HFFc6 (cell line): Measurements from ENCODE around the gene HDGFL3. TPM values are rescaled to one million over a fixed set of nuclear protein-coding genes. Genes with fewer than 3 reads are reported as not detected.

Source experiments
- DNase-seq: peaks from one replicate; pipeline ENCODE4 v3.0.0-alpha.2; 2018
- H3K27ac Mint-ChIP-seq: 2 replicates; pipeline ENCODE4 v1.8.0; 2020; ENCODE audit warnings: mild to moderate bottlenecking, mixed read lengths
- H3K27me3 Mint-ChIP-seq: 2 replicates; pipeline ENCODE4 v1.8.0; 2021; ENCODE audit warnings: mild to moderate bottlenecking, moderate library complexity, mixed read lengths; ENCODE audit not compliant: insufficient read depth
- H3K36me3 Mint-ChIP-seq: 2 replicates; pipeline ENCODE4 v1.8.0; 2021; ENCODE audit warnings: low read depth, mixed read lengths
- H3K4me1 Mint-ChIP-seq: 2 replicates; pipeline ENCODE4 v1.8.0; 2020; ENCODE audit warnings: low read depth, mixed read lengths
- H3K4me3 Mint-ChIP-seq: 2 replicates; pipeline ENCODE4 v1.8.0; 2020; ENCODE audit warnings: mild to moderate bottlenecking, moderate library complexity, mixed read lengths
- H3K9me3 Mint-ChIP-seq: 2 replicates; pipeline ENCODE4 v1.8.0; 2020; ENCODE audit warnings: mild to moderate bottlenecking, mixed read lengths
- total RNA-seq, 6 experiments: library from RNA; stranded (reverse); fragmentation: NEBNext Ultra II Directional; extraction: Animal tissue kit (Norgen Biotek cat#: 25700); gene quantifications; 2 replicates in 1 of 6; 3 replicates in 5 of 6; pipeline ENCODE4 v1.2.3, GENCODE V29; 2021
- TF ChIP-seq, protein P1 (sequence below): fragments of 200-600 bp; sonication (generic); IDR thresholded peaks from 2 replicates; pipeline ENCODE4 v1.5.0; 2021; ENCODE audit warnings: antibody characterized with exemption, mild to moderate bottlenecking

Gene HDGFL3
- total RNA-seq, 6 experiments from 2014 or later, result 40.3 to 64.6 (median 59.2) TPM

DNA sequence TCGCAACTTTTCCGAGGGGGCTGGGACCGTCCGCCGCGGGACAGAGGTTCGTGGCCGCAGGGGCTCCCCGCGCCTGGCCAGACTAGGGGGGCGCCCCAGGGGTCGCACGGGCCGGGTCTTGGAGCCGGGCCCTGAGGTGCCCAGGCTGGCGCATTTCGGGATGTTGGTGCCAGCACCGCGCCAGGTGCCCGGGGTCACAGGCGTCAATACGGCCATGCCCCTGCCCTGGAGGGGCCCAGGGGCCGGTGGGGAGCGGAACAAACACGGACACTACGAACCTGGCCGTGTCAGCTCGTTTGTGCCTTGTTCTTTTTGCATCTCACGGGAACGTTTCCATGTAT, 99.8 kb downstream of the HDGFL3 start:
- H3K9me3 Mint-ChIP-seq, result peaks cover 3% of the 10 kb centered on the region; the same call in 1 of the 2 replicates
- H3K27ac Mint-ChIP-seq, result no peak overlapping the region
- H3K36me3 Mint-ChIP-seq, result peaks cover 6% of the 10 kb centered on the region; the same call in 1 of the 2 replicates
- no peak for DNase-seq
- peaks cover 27% of the 10 kb centered on the region for H3K4me1 Mint-ChIP-seq
- peak overlapping the region; percentile 52; the same call in 1 of the 2 replicates for H3K4me3 Mint-ChIP-seq
- peaks cover 36% of the 10 kb centered on the region for H3K27me3 Mint-ChIP-seq
- TF ChIP-seq, protein P1, sequence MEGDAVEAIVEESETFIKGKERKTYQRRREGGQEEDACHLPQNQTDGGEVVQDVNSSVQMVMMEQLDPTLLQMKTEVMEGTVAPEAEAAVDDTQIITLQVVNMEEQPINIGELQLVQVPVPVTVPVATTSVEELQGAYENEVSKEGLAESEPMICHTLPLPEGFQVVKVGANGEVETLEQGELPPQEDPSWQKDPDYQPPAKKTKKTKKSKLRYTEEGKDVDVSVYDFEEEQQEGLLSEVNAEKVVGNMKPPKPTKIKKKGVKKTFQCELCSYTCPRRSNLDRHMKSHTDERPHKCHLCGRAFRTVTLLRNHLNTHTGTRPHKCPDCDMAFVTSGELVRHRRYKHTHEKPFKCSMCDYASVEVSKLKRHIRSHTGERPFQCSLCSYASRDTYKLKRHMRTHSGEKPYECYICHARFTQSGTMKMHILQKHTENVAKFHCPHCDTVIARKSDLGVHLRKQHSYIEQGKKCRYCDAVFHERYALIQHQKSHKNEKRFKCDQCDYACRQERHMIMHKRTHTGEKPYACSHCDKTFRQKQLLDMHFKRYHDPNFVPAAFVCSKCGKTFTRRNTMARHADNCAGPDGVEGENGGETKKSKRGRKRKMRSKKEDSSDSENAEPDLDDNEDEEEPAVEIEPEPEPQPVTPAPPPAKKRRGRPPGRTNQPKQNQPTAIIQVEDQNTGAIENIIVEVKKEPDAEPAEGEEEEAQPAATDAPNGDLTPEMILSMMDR, result no peak

DNA sequence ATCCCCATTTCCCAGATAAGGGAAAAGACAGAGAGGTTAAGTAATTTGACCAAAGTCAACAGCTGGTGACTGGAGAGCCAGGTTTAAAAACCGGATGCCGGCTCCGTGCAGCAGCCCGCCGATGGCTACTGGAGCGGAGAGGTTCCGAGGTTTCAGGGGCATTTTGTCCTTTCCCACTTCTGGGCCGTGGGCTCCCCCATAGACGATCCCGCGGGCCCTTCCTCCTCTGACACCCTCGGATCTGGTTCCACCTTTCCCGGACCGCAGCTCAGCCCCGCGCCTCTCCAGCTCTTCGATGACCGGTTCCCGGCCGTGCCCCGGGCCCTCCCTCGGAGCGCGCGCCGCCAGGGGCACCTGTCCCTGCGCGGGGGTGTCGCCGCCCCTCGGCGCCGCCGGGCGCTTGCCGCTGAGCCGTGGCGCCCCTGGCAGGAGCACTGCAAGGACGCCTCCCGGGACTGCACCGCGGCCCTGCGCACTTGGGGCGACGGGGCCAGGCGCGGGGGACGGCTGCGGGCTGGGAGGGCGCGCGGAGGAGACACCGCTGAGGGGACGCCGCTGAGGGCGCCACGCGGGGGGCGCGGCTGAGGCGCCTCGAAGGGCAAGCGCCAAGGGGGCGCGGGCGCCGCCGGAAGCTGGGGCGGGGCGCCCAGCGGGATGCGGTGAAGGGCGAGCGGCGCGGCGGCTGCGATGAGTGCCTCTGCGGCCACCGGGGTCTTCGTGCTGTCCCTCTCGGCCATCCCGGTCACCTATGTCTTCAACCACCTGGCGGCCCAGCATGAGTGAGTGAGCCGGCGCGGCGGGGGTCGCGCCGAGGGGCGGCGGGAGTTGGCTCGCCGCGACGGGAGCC, 100.4 kb downstream of the HDGFL3 start, which contains the start of gene TM6SF1:
TSS of gene TM6SF1 (plus strand) at position 652 of the 847 bp plus-strand sequence. CDS start at position 688, 36 bp downstream.
- H3K9me3 Mint-ChIP-seq, result peaks cover 3% of the 10 kb centered on the region; the same call in 1 of the 2 replicates
- H3K27ac Mint-ChIP-seq, result no peak within 1 kb of the TSS

DNA sequence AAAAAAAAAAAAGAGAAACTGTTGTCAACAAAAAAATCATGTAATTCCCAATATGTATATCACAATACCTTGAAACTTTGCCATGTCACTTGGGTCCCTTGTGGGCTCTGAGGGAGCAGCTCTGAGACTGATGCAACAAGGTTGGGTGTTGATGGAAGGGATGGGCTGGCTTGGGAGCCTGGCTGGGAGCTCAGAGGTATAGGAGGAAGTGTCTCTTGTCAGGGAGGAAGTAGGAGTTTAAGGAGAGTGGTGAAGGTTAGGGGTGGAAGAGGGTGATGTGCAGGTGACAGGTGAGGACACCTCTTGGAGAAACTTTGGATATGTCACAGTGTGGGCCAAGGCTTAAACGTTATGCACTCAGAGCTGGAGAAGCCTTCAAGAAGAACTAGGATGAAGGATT, 102.2 kb downstream of the HDGFL3 start:
- Mint-ChIP-seq H3K27ac (no peak overlapping the region), H3K9me3 (no peaks in the 10 kb centered on the region), H3K4me1 (peaks cover 11% of the 10 kb centered on the region), H3K36me3 (no peaks in the 10 kb centered on the region), H3K27me3 (peaks cover 40% of the 10 kb centered on the region), H3K4me3 (no peak overlapping the region)
- TF ChIP-seq, protein P1, result no peak
- DNase-seq, result no peak

More for the DNA sequence above, 100.4 kb downstream of the HDGFL3 start, which contains the start of gene TM6SF1:
- Mint-ChIP-seq H3K4me1 (peaks cover 21% of the 10 kb centered on the region), H3K27me3 (peaks cover 37% of the 10 kb centered on the region), H3K36me3 (peaks cover 6% of the 10 kb centered on the region; the same call in 1 of the 2 replicates), H3K4me3 (peak within 1 kb of the TSS; percentile 61)
- no peak for DNase-seq
- TF ChIP-seq, protein P1, result no peak

DNA sequence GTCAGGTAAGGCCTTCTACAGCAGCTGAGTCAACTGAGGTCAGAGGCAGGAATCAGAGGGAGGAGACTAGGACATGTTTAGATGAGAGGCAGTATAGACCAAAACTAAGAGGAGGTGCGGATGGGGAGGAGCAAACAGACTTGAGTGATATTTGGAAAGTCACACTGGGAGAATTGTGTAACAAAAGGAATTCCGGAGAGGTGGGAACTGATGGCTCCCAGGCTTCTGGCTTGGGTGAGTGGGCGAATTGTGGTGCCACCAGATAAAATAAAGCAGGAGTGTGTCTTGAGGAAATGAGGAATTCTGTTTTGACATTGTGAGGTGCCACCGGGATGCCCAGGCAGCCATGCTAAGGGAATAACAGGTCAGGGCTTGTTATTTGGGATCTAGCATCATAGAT, 103.5 kb downstream of the HDGFL3 start:
- H3K4me1 Mint-ChIP-seq, result peaks cover 11% of the 10 kb centered on the region
- peaks cover 34% of the 10 kb centered on the region for H3K27me3 Mint-ChIP-seq
- H3K4me3 Mint-ChIP-seq, result no peak overlapping the region

DNA sequence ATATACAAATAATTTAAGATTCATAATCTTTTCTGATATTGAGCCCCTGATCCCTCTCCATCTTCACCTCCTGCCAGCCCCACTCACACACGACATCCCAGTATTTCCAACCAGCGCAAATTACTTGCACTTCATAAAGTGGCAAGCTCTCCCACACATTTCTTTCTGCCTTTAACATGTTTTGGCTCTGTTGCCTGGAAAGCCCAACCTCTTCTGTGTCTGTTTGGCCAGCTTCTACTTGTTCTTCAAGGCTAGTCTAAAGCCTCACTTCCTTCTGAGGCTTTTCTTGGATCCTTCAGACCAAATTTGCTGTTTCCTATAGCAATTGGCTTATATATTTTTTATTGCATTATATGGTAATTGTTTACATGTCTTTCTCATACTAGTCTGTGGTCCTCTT, 105.3 kb downstream of the HDGFL3 start:
- peaks cover 23% of the 10 kb centered on the region for H3K27me3 Mint-ChIP-seq
- H3K4me1 Mint-ChIP-seq, result peaks cover 5% of the 10 kb centered on the region
- peaks cover 9% of the 10 kb centered on the region for H3K9me3 Mint-ChIP-seq
- TF ChIP-seq, protein P1, result no peak
- no peak for DNase-seq
- H3K36me3 Mint-ChIP-seq, result no peaks in the 10 kb centered on the region
- no peak overlapping the region for H3K27ac Mint-ChIP-seq
- no peak overlapping the region for H3K4me3 Mint-ChIP-seq

More for the DNA sequence above, 103.5 kb downstream of the HDGFL3 start:
- Mint-ChIP-seq H3K27ac (no peak overlapping the region), H3K9me3 (no peaks in the 10 kb centered on the region), H3K36me3 (no peaks in the 10 kb centered on the region)
- TF ChIP-seq, protein P1, result no peak
- no peak for DNase-seq
